Liver (tissue), 9 donors: ENCODE data around the gene EPB41L2. TPM values are rescaled to one million over a fixed set of nuclear protein-coding genes. Genes with fewer than 3 reads are reported as not detected.

Experiments used
- DNase-seq: peaks from one replicate; pipeline ENCODE4 v3.0.0-alpha.2; 2017; ENCODE audit warnings: low spot score
- H3K27ac ChIP-seq, 2 donors: one replicate each; pipeline ENCODE4 v1.7.0; 2013; ENCODE audit warnings: inconsistent platforms in 2 of 2, low read length in 2 of 2, control low read depth in 1 of 2, low read depth in 1 of 2, mild to moderate bottlenecking in 1 of 2
- H3K27me3 ChIP-seq, 4 donors: one replicate each; pipeline versions ENCODE4 v1.6.1 to v1.7.0; 2013; ENCODE audit warnings: low read length in 3 of 4, inconsistent platforms in 1 of 4, mild to moderate bottlenecking in 1 of 4, moderate library complexity in 1 of 4; ENCODE audit not compliant: control insufficient read depth in 4 of 4, insufficient read depth in 4 of 4
- H3K36me3 ChIP-seq, 4 donors: one replicate each; pipeline versions ENCODE4 v1.6.1 to v1.7.0; 2013; ENCODE audit warnings: low read length in 3 of 4, mild to moderate bottlenecking in 3 of 4, low read depth in 1 of 4, moderate library complexity in 1 of 4; ENCODE audit not compliant: control insufficient read depth in 4 of 4, insufficient read depth in 3 of 4
- H3K4me1 ChIP-seq, 4 donors: one replicate each; pipeline versions ENCODE4 v1.6.1 to v1.7.0; 2013; ENCODE audit warnings: low read length in 3 of 4, mild to moderate bottlenecking in 3 of 4, moderate library complexity in 1 of 4; ENCODE audit not compliant: control insufficient read depth in 4 of 4, insufficient read depth in 4 of 4
- H3K4me3 ChIP-seq, 3 donors: one replicate each; pipeline versions ENCODE4 v1.6.1 to v1.7.0; 2013; ENCODE audit warnings: low read length in 3 of 3, control low read depth in 1 of 3, low read depth in 1 of 3, mild to moderate bottlenecking in 1 of 3
- H3K9ac ChIP-seq, 2 donors: one replicate each; pipeline ENCODE4 v1.7.0; 2013; ENCODE audit warnings: low read length in 2 of 2, mild to moderate bottlenecking in 2 of 2, moderate library complexity in 2 of 2, control low read depth in 1 of 2, low read depth in 1 of 2
- H3K9me3 ChIP-seq, 4 donors: one replicate each; pipeline versions ENCODE4 v1.6.1 to v1.7.0; 2013; ENCODE audit warnings: low read length in 3 of 4; ENCODE audit not compliant: control insufficient read depth in 4 of 4
- ATF3 ChIP-seq: IDR thresholded peaks from 2 replicates; pipeline ENCODE4 v1.6.1; 2016; ENCODE audit warnings: antibody characterized with exemption
- CTCF ChIP-seq: fragments of 150-350 bp; IDR thresholded peaks from 2 replicates; pipeline ENCODE4 v1.5.1; 2017; ENCODE audit warnings: improper control_type of control experiment, low read depth, low read length; ENCODE audit not compliant: missing input control
- EGR1 ChIP-seq, 2 donors: IDR thresholded peaks; 2 replicates each; pipeline ENCODE4 v1.6.1; 2016 to 2018; ENCODE audit warnings: antibody characterized with exemption in 2 of 2, low read depth in 2 of 2
- FOXA1 ChIP-seq: IDR thresholded peaks from 2 replicates; pipeline ENCODE4 v1.6.1; 2016; ENCODE audit warnings: antibody characterized with exemption
- FOXA2 ChIP-seq: IDR thresholded peaks from 2 replicates; pipeline ENCODE4 v1.6.1; 2016; ENCODE audit warnings: antibody characterized with exemption
- GABPA ChIP-seq, 2 donors: IDR thresholded peaks in 1 of 2; conservative IDR thresholded peaks in 1 of 2; 2 replicates each; pipeline ENCODE4 v1.6.1; 2016; ENCODE audit warnings: antibody characterized with exemption in 2 of 2, mild to moderate bottlenecking in 1 of 2, moderate library complexity in 1 of 2
- HNF4A ChIP-seq, 2 donors: conservative IDR thresholded peaks; 2 replicates each; pipeline ENCODE4 v1.6.1; 2016; ENCODE audit warnings: antibody characterized with exemption in 2 of 2, mild to moderate bottlenecking in 2 of 2
- HNF4G ChIP-seq: IDR thresholded peaks from 2 replicates; pipeline ENCODE4 v1.6.1; 2016; ENCODE audit warnings: antibody characterized with exemption
- JUND ChIP-seq, 2 donors: IDR thresholded peaks; 2 replicates each; pipeline ENCODE4 v1.6.1; 2016; ENCODE audit warnings: antibody characterized with exemption in 2 of 2
- MAX ChIP-seq: IDR thresholded peaks from 2 replicates; pipeline ENCODE4 v1.6.1; 2016; ENCODE audit warnings: antibody characterized with exemption
- NR2F2 ChIP-seq: IDR thresholded peaks from 2 replicates; pipeline ENCODE4 v1.6.1; 2016; ENCODE audit warnings: antibody characterized with exemption
- RAD21 ChIP-seq, 2 donors: IDR thresholded peaks; 2 replicates each; pipeline ENCODE4 v1.6.1; 2016; ENCODE audit warnings: antibody characterized with exemption in 2 of 2, mild to moderate bottlenecking in 2 of 2
- REST ChIP-seq: IDR thresholded peaks from 2 replicates; pipeline ENCODE4 v1.6.1; 2016; ENCODE audit warnings: antibody characterized with exemption, mild to moderate bottlenecking
- RXRA ChIP-seq, 2 donors: IDR thresholded peaks; 2 replicates each; pipeline ENCODE4 v1.6.1; 2017 to 2018; ENCODE audit warnings: antibody characterized with exemption in 2 of 2, mild to moderate bottlenecking in 1 of 2
- SP1 ChIP-seq: IDR thresholded peaks from 2 replicates; pipeline ENCODE4 v1.6.1; 2018; ENCODE audit warnings: antibody characterized with exemption, mild to moderate bottlenecking
- TAF1 ChIP-seq: conservative IDR thresholded peaks from 2 replicates; pipeline ENCODE4 v1.6.1; 2016; ENCODE audit warnings: antibody characterized with exemption, mild to moderate bottlenecking
- YY1 ChIP-seq: IDR thresholded peaks from 2 replicates; pipeline ENCODE4 v1.6.1; 2016; ENCODE audit warnings: antibody characterized with exemption, mild to moderate bottlenecking
- WGBS: extraction: QIAGEN DNeasy Blood & Tissue Kit; methylation state at CpG from one replicate; pipeline ENCODE4 v1.1.7; 2013; 5-methylcytosine and 5-hydroxymethylcytosine counted together
- polyA plus RNA-seq, 2 donors: library from polyadenylated mRNA; stranded (reverse) in 1 of 2; unstranded in 1 of 2; fragments of 200-250 nt in 1 of 2; fragments of >200 nt in 1 of 2; fragmentation: Nextera tagmentation in 1 of 2; extraction: Ambion mirVana in 1 of 2; gene quantifications; one replicate each; pipeline versions ENCODE4 v1.2.1 to v1.2.3, GENCODE V29; 2013 to 2015
- total RNA-seq, 2 donors: library from RNA; depleted of rRNA; stranded (reverse); fragments of >200 nt; gene quantifications; one replicate each; pipeline ENCODE4 v1.2.3, GENCODE V29; 2014
- donor health status: healthy.
- donor health status: healthy.
- donor health status: healthy.
- donor health status: healthy.
- donor health status: healthy.

The EPB41L2 gene
- total and polyA plus RNA-seq, 4 donors: 10.0 to 43.3 (median 18.7) TPM

- no peak for TF ChIP-seq NR2F2
- no peak for TF ChIP-seq FOXA1
- TF ChIP-seq MAX: no peak
- no peak for TF ChIP-seq RXRA (IDR thresholded peaks at IDR 0.05)
- no peak for TF ChIP-seq GABPA (IDR thresholded peaks at IDR 0.05 in 1 of 2, conservative IDR thresholded peaks at IDR 0.05 in 1 of 2)
- TF ChIP-seq FOXA2: no peak
- H3K36me3 ChIP-seq: no peaks in the 10 kb centered on the region
- no peak overlapping the region for H3K27ac ChIP-seq
- no peaks in the 10 kb centered on the region for H3K27me3 ChIP-seq
- H3K4me3 ChIP-seq: no peak overlapping the region
- no peak for DNase-seq
- no peak overlapping the region for H3K9ac ChIP-seq
- no peaks in the 10 kb centered on the region for H3K4me1 ChIP-seq
- H3K9me3 ChIP-seq: peaks cover 0 to 5% (median 0%) of the 10 kb centered on the region in 4 donors
- WGBS: 90% methylated on average over 5 of the region's 5 CpGs
Observed at GRCh38 chr6:131003488-131004386, 59.3 kb downstream of the EPB41L2 start.

- H3K4me3 ChIP-seq: no peak overlapping the region
- H3K4me1 ChIP-seq: no peaks in the 10 kb centered on the region
- DNase-seq: no peak
- H3K36me3 ChIP-seq: no peaks in the 10 kb centered on the region
- H3K27ac ChIP-seq: no peak overlapping the region
- no peak overlapping the region for H3K9ac ChIP-seq
- H3K9me3 ChIP-seq: no peaks in the 10 kb centered on the region
- TF ChIP-seq EGR1 (IDR thresholded peaks at IDR 0.05; ENCODE audit: low read depth in 2 of 2) (no peak), FOXA2 (no peak), HNF4G (no peak), GABPA (IDR thresholded peaks at IDR 0.05 in 1 of 2, conservative IDR thresholded peaks at IDR 0.05 in 1 of 2) (no peak), FOXA1 (no peak), JUND (IDR thresholded peaks at IDR 0.05) (no peak)
- no peaks in the 10 kb centered on the region for H3K27me3 ChIP-seq
- 80% methylated on average over 3 of the region's 3 CpGs for whole genome bisulfite sequencing
Observed at GRCh38 chr6:131002661-131002980, 60.4 kb downstream of the EPB41L2 start.

- Histone ChIP-seq H3K4me1 (no peaks in the 10 kb centered on the region), H3K9ac (no peak overlapping the region), H3K36me3 (no peaks in the 10 kb centered on the region), H3K27me3 (no peaks in the 10 kb centered on the region), H3K4me3 (no peak overlapping the region), H3K27ac (no peak overlapping the region), H3K9me3 (no peaks in the 10 kb centered on the region)
- TF ChIP-seq HNF4A (conservative IDR thresholded peaks at IDR 0.05) (no peak), NR2F2 (no peak), JUND (IDR thresholded peaks at IDR 0.05) (no peak), REST (no peak), YY1 (no peak), FOXA2 (no peak), CTCF (no peak), MAX (no peak), ATF3 (no peak), TAF1 (no peak), RAD21 (IDR thresholded peaks at IDR 0.05) (no peak), FOXA1 (no peak), HNF4G (no peak), GABPA (IDR thresholded peaks at IDR 0.05 in 1 of 2, conservative IDR thresholded peaks at IDR 0.05 in 1 of 2) (no peak), SP1 (no peak), RXRA (IDR thresholded peaks at IDR 0.05) (no peak)
- DNase-seq: no peak
- WGBS: 73% methylated on average over 8 of the region's 8 CpGs
Observed at GRCh38 chr6:131001945-131002660, 60.9 kb downstream of the EPB41L2 start.
